NCI-H146 treated with DMSO at 0.1 percent for 48 hours (cell line): ENCODE data around the gene FAAP20.

Experiments
- DNase-seq: peaks from one replicate; lab custom pipeline; 2025; ENCODE audit not compliant: unreplicated experiment; lab: John Stamatoyannopoulos, UW

FAAP20 gene

DNA sequence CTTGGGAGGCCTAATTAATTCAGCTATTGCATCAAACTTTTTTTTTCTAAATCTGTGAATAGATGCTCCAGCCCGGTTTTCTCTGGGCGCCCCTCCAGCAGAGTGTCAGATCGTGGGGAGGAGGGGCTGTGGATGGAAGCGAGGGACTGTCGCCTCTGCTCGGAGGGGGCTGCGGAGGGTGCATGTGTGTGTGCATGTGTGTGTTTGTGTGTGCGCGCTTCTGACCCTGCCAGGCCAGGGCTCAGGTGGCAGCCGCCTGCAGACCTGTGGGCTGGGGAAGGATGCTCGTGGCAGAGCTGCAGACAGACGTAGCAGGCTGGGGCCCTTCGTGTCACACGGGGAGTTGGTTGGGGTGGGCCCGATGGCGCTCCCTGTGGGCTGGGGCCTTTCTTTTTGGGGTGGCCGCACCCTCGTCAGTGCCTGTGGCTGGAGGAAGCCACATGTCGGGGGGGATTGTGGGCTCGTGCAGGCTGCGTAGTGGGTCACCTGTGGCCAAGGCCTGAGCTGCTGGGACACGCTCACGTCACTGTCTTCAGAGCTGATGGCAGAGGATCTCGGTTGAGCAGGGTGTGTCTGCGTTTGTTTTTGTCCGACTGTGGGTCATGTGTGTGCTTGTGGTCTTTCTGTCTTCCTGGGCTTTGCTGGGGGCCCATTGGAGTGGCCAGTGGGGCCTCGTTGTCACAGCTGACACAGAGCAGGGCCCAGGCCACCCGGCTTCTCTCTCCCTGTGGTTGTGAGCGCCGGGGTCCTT, 36.4 kb upstream of the FAAP20 start:
- no peak for DNase-seq

DNA sequence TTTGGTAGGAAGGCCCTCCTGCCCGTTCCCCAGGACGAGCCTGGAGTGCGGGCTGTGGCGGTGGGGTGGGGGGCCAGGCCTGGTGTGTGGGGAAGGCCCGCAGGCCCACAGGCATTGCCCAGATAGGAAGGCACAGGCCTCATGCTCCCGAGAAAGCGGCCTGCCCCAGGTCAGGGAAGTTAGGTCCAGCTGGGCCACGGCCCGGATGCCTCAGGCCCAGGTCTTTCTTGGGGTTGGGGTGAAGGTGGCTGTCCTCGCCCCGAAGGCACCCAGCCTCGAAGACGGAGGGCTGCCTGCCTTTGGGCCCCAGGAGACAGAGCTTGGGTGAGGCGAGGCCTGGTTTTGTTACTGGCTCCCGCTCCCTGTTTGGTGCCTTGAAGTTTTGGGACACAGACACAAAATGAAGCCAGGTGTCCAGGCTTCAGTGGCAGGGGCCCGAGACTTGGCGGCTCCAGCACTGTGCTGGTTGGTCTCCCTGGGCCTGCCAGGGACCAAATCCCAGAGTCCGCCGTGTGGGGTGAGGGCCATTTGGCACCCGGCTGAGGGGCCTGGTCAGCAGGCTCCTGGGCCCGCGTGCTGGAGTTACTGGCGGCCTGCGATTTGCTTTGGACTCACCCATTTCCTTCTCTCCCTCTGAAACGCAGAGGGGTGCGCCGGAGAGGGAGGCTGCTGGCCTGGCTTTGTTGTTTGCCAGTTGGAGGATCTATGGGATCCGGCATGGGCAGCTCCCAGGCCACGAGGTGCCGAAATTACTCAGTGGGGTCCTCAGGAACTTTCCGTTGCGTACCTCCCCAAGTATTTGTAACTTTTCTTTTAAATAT, 35.5 kb upstream of the FAAP20 start:
- no peak for DNase-seq

DNA sequence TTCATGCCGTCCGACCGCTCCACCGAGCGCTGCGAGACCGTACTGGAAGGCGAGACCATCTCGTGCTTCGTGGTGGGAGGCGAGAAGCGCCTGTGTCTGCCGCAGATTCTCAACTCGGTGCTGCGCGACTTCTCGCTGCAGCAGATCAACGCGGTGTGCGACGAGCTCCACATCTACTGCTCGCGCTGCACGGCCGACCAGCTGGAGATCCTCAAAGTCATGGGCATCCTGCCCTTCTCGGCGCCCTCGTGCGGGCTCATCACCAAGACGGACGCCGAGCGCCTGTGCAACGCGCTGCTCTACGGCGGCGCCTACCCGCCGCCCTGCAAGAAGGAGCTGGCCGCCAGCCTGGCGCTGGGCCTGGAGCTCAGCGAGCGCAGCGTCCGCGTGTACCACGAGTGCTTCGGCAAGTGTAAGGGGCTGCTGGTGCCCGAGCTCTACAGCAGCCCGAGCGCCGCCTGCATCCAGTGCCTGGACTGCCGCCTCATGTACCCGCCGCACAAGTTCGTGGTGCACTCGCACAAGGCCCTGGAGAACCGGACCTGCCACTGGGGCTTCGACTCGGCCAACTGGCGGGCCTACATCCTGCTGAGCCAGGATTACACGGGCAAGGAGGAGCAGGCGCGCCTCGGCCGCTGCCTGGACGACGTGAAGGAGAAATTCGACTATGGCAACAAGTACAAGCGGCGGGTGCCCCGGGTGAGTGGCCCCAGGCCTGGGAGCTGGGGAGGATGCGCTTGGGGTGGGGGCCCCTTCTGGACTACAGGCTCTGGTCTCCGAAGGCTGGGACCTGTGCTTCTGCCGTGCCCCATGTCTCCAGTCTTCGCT, 34.7 kb upstream of the FAAP20 start:
- peak; percentile 12 for DNase-seq

DNA sequence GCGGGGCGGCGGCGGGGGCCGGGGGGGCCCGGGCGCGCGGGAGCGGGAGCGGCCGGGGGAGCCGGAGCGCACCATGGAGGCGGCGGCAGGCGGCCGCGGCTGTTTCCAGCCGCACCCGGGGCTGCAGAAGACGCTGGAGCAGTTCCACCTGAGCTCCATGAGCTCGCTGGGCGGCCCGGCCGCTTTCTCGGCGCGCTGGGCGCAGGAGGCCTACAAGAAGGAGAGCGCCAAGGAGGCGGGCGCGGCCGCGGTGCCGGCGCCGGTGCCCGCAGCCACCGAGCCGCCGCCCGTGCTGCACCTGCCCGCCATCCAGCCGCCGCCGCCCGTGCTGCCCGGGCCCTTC, 34.1 kb upstream of the FAAP20 start:
- DNase-seq: no peak

DNA sequence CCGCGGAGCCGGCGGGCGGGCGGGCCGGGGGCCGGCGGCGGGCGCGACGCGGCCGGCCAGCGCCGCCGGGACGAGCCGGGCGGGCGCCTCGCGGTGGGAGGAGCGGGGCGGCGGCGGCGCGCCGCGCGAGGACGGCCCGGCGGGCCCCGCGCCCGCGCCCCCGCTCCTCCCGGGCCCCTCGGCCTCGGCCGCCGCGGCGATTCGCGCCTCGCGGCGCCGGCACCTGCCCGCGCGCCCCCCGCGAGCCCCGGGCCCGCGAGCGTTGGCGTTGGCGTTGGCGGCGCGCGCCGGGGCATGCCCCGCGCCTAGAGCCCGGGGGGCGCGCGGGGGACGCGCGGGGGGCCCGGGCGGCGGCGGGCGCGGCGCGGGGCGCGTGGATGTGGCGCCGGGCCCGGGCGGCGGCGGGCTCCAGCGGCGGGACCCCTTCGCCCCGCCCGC, 33.6 kb upstream of the FAAP20 start, which contains the start of gene SKI:
Gene SKI, plus strand, starts transcription at position 163 of the 438 bp plus-strand sequence. CDS start 448 bp downstream, outside the sequence.
- DNase-seq: no peak

DNA sequence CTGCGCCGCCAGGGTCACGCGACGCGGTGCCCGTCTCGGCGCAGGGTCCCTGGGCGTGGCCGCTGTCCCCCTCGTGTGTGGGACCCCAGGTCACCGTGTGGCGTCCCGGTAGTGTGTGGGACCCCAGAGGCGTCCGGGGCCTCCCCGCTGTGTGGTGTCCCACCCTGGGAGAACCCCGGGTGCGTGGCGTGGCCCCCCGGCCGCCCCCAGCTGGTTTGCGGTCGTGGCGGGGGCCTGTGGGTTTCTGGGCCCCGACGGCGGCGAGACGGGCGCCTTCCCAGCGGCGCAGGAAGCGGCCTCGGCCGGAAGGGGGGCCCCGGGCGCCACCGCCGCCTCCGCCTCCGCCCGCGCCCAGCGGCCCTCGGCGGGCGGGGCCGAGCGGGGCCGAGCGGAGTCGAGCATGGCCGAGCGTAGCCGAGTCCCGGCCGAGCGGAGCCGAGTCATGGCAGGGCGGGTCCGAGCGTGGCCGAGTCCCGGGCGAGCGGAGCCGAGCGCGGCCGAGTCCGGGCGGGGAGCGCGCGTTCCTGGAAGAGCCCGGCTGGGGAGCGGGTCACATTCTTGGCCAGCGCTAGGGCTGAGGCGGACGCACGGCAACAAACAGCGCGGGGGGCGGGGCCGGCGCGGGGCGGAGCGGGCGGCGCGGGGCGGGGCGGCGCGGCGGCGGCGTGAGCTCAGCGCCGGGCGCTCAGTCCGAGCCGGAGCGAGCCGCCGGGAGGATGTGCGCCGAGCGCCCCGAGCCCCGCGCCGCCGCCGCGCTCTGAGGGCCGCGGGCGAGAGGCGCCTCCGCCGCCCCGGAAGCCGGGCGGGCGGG, 33.0 kb upstream of the FAAP20 start:
- peak; percentile 60 for DNase-seq

DNA sequence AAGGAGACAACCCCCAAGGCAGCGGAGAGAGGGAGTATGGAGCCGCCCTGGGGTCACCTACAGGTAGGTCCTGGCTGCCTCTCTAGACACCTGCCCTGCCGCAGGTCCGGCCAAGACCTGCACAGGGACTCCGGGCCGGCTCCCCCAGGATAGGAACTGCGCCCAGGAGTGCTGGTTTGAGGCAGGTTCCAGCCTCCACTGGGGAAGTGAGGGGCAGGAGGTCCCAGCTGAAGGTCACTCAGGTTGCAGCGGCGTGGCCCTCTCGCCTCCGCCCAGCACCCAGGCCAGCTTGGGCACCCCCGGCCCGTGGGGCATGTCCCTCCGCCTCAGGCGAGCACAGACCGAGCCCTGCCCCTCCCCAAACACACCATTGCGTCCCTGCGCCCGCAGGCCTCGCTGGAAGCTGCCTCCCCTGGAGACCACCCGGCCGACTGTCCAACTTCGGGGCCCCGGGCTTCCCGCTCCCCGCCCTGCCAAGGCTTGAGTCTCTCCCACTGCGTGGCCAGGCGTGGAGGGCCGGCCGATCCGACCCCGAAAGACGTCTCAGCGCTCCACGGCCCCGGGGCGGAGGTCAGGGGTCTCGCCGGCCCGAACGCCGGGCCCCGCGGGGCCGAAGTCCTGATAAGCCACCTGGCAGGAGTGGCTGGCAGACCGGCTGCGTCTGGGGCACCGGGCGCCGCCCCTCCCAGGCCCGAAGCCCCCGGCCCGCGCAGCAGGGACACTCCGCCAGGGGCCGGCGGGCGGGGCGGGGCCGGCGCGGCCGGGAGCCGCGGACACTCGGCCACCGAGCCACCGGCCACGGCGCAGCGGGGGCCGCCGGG, 32.2 kb upstream of the FAAP20 start:
- no peak for DNase-seq

DNA sequence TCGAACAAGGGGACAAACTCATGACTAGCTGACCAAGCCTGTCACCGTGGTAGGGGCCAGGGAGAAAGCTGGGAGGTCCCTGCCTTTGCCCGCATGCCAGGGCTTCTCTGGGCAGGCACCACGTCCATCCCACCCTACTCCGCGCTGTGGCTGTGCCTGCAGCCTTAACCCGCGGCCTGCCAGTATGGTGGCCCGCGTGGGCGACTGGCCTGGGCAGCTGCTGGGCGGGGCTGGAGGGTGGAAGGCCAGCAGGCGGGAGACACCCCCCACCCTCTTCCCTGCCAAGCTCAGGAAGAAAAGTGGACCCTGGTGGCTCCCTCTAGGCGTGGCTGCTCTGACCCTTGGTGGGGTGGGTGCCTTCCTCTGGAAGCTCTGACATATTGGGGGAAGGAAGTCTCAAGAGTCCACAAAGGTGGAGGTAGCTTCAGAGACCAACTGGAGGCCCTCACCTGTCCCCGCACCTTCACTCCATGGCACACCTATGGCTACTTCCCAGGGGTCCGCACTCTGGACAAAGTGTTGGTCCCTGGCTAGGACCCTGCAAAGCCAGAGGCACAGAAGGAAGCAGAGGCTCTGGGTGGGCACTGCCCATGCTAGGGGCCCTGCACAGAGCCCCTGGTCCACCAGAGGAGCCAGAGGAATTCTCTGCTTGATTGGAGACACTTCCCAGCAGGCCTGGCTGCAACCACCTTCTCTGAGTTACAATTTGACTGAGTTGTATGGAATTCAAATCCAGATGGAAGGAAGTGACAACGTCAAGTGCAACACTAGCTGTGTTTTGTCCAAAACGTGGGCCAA, 30.3 kb upstream of the FAAP20 start:
- no peak for DNase-seq

DNA sequence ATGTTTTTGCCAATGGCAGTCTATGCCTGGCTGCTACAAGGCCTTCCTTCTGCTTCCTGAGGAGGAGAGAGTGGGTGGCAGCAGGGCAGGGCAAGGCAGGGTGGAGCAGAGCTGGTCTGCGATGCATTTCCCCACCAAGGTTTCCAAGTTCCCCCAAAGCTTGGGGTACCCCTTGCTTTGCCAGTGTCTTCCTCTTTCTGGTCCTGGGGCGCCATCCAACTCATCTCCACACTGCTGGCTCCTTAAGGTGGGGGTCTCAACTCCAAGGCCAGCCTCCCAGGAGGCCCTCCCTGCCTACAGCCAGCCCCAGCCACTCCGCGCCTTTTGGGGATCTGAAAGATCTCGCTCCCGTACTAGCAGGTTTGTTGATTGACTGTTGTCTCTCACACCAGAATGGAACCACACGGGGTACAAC, 29.6 kb upstream of the FAAP20 start:
- DNase-seq: no peak

DNA sequence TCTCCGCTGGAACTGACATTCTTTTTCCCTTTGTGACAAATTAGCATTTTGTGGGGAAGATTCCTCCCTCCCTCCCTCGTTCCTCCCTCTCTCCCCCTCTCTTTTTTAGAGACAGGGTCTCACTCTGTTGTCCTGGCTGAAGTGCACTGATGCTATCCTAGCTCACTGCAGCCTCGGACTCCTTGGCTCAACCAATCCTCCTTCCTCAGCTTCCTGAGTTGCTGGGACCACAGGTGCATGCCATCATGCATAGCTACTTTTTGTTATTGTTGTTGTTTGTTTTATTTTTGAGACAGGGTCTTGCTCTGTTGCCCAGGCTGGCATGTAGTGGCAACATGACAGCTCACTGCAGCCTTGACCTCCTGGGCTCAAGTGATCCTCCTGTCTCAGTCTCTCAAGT, 26.7 kb upstream of the FAAP20 start:
- DNase-seq: no peak

DNA sequence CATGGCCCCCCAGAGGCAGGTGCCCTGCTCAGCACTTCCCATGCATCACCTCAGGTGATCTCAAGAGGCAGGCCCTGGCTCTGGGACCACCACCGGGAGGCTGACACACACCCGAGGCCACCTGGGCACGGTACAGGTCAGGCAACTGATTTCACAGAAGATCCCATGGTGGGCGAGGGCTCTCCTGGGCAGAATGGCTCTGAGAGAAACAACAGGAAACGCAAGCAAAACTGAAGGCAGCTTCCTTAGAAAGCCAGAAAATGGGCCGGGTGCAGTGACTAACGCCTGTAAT, 22.1 kb upstream of the FAAP20 start:
- no peak for DNase-seq

DNA sequence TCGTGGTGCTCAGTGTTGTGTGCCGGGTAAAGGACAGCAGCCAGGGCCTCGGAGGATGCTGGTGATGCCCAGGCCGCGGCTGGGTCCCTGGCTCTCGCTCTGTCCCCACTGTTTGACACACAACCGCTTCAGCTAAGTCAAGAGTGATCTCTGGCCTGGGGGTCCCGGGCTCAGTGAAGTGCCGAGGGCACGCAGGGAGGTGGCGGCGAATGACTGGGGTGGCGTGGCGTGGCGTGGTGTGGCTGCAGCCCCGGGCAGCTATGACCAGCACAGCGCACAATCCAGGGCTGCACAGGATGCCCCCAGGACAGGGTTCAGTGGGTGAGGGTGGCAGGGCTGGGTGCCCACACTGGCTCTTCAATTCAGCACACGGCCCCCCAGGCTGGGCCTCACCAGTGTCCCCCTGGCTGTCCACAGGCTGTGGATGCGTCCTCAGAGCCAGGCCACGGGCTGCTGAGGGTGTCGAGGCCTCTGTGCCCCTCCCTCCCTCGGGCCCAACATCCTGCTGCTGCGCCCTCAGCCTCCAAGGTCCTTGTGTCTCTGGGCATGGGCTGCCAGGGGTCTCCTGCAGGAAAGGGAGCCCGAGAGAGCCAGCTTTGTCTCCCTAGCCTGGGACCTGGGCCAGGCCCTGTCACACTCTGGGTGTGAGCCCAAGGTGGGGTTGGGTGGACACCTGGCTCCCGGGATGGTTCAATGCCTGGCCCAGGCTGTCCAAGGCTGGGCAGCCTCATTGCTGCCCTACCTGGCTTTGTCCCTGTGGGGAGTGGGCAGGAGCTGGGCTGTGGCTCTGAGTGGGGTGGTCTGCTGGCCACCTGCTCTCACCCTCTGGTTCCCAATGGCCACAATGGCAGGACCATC, 21.6 kb upstream of the FAAP20 start:
- DNase-seq: no peak

DNA sequence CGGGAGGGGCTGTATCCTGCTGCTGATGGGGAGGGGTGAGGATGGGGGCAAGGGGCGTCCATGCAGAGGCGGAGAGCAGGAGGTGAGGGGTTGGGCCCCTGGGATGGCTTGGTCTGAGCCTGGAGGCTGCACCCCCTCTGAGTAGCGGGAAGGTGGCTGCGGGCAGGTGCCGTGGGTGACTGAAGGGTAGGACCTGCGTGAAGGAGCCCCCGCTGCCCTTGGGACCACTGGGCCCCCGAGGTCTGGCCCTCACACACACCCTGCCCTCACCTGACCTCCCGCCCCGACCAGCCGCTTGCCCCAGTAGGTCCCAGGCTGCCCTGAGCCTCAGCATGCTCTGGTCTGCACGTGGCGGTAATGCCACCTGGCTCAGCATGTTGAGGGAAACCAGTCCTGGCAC, 20.8 kb upstream of the FAAP20 start:
- no peak for DNase-seq

DNA sequence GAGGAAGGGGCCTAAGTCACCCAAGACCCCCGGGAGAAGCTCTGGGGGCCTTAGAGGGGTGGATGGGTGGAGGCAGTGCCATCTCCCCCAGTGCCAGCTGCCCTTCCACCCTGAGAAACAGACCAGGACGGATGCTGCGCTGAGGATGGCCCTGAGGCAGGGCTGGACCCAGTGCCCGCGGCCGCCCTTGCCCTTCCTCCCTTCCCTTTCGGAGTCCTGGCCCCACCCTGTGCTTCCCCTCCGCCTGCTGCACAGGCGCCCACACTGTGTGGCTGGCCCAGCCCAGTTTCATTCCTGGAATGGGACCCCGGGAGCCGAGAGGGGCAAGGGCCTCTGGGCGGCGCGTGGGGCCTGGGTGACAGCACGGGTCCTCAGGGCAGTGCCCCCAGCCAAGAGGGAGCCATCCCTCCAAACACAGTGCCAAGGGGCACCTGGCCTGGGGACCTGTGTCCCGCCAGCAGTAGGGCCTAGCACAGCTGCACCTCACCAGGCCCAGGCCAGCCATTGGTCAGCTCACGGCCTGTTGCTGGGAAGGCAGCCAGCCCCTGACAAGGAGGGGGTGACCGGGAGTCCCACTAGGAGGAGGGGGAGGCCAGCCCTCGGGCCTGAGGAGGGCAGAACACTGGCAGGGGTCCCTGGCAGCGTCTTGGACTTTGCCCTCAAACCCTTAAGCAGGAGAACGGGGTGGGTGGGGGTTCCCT, 20.1 kb upstream of the FAAP20 start:
- no peak for DNase-seq

DNA sequence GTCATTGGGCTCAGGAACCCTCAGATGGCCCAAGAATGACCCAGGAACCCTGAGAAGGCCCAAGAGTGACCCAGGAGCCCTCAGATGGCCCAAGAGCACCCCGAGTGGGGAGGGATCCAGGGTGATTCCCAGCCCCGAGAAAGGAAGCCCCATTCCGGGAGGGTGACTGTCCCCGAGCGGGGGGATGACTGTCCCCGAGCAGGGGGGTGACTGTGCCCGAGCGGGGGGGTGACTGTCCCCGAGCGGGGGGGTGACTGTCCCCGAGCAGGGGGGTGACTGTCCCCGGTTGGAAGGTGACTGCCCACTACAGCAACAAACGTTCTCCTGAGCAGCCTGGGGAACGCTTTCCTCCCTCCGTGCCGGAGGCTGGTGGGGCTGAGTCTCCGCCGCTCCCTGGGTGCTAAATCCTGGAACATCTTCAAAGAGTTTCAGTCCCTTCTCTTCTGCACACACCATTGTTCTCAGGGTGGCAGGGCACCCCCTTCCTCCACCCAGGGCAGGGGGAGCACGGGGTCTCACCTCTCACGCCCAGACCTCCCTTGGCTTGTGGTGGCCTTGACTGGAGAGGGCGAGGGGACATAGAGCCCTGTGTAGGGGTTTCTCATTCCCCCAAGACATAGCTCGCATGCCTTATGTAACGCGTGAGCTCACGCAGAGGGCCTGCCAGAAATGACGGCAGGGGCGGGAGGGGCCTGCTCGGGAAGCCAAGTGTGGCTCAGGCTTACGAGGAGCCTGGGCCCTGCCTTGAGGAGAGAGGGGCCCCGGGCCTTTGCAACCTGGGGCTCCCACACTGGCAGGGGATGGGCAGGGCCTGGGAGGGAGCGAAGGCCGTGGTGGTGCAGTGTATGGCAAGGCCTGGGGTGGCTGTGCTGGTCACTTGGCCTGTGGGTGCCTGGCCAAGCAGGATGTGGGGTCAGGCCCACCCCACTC, 19.3 kb upstream of the FAAP20 start:
- DNase-seq: no peak
